ENCODE measurements around the gene RAB15.
"Not testable (repeated sequence)": the region's sequence is repeated elsewhere in the genome, so short reads cannot be mapped to it uniquely, and the experiment has no call there.

RAB15 gene

GRCh38 chr14:64937171-64937820 lies 34.8 kb downstream of the RAB15 start:
- DNase-seq (ENCODE audit: low read depth), result no peak

GRCh38 chr14:64935508-64935907 lies 36.6 kb downstream of the RAB15 start:
- no peak for DNase-seq (ENCODE audit: low read depth)

- DNase-seq (ENCODE audit: low read depth), result no peak
Observed at GRCh38 chr14:64934338-64934929, 37.7 kb downstream of the RAB15 start.

GRCh38 chr14:64932231-64932630 lies 39.9 kb downstream of the RAB15 start:
- no peak for DNase-seq (ENCODE audit: low read depth)

GRCh38 chr14:64931123-64931522 lies 41.0 kb downstream of the RAB15 start:
- DNase-seq (ENCODE audit: low read depth), result no peak

- no peak for DNase-seq (ENCODE audit: low read depth)
Observed at GRCh38 chr14:64930085-64930843, 41.9 kb downstream of the RAB15 start.

GRCh38 chr14:64929014-64929359 lies 43.1 kb downstream of the RAB15 start:
- DNase-seq (ENCODE audit: low read depth), result no peak

- DNase-seq (ENCODE audit: low read depth), result no peak
Observed at GRCh38 chr14:64928239-64929013, 43.7 kb downstream of the RAB15 start.

GRCh38 chr14:64927031-64927430 lies 45.1 kb downstream of the RAB15 start:
- DNase-seq (ENCODE audit: low read depth), result no peak

- no peak for DNase-seq (ENCODE audit: low read depth)
Observed at GRCh38 chr14:64926398-64926995, 45.6 kb downstream of the RAB15 start.

GRCh38 chr14:64923015-64923414 lies 49.1 kb downstream of the RAB15 start:
- no peak for DNase-seq (ENCODE audit: low read depth)

- no peak for DNase-seq (ENCODE audit: low read depth)
Observed at GRCh38 chr14:64920465-64920864, 51.7 kb downstream of the RAB15 start.

- DNase-seq (ENCODE audit: low read depth), result no peak
Observed at GRCh38 chr14:64919618-64920017, 52.5 kb downstream of the RAB15 start.

GRCh38 chr14:64919215-64919614 lies 52.9 kb downstream of the RAB15 start:
- no peak for DNase-seq (ENCODE audit: low read depth)

- DNase-seq (ENCODE audit: low read depth), result no peak
Observed at GRCh38 chr14:64918216-64918615, 53.9 kb downstream of the RAB15 start.

GRCh38 chr14:64915797-64916196 lies 56.3 kb downstream of the RAB15 start:
- no peak for DNase-seq (ENCODE audit: low read depth)

- DNase-seq (ENCODE audit: low read depth), result no peak
Observed at GRCh38 chr14:64915029-64915424, 57.1 kb downstream of the RAB15 start.

GRCh38 chr14:64914237-64915028 lies 57.7 kb downstream of the RAB15 start, which contains the start of gene CHURC1:
Gene CHURC1, plus strand, starts transcription at chr14:64914455. Its CDS starts 41 bp downstream, at chr14:64914496.
- peak; percentile 95 for DNase-seq (ENCODE audit: low read depth)

- not testable (repeated sequence) for DNase-seq (ENCODE audit: low read depth)
Observed at GRCh38 chr14:64913477-64913876, 58.7 kb downstream of the RAB15 start.

- DNase-seq (ENCODE audit: low read depth), result no peak
Observed at GRCh38 chr14:64912261-64912660, 59.9 kb downstream of the RAB15 start.

GRCh38 chr14:64910847-64911495 lies 61.2 kb downstream of the RAB15 start:
- DNase-seq (ENCODE audit: low read depth), result no peak

All from activated T-cell treated with anti-CD3 and anti-CD28 coated beads for 24 hours (primary cell).